OCI-LY7 (cell line): ENCODE data around the gene SUMF1. TPM values are rescaled to one million over a fixed set of nuclear protein-coding genes. Genes with fewer than 3 reads are reported as not detected.

Experiments used
- BruUV-seq: library from RNA; stranded (reverse); fragments of 400-500 nt; replicated peaks from 2 replicates; lab custom pipeline; 2021; lab: Mats Ljungman, UMichigan
- CTCF ChIA-PET: fragments of 300-600 bp; sonication (Branson Sonifier 250); formaldehyde crosslinking; loops from one replicate; lab custom pipeline; 2022; ENCODE audit warnings: antibody characterized with exemption; ENCODE audit not compliant: unreplicated experiment; lab: Charles Lee
- POLR2A ChIA-PET: fragments of 300-600 bp; sonication (Branson Sonifier 250); formaldehyde crosslinking; loops from one replicate; lab custom pipeline; 2022; ENCODE audit warnings: antibody characterized with exemption; lab: Charles Lee
- DNase-seq: peaks from one replicate; pipeline ENCODE4 v3.0.0-alpha.2; 2015; ENCODE audit warnings: low spot score
- H2AFZ ChIP-seq: fragments of 200-600 bp; sonication (generic), shearing (Covaris generic); 2 replicates; pipeline ENCODE4 v1.6.1; 2014; ENCODE audit warnings: mild to moderate bottlenecking, antibody characterized with exemption, low read length, moderate library complexity
- H3K27ac ChIP-seq: fragments of 200-600 bp; sonication (generic); 2 replicates; pipeline ENCODE4 v1.5.1; 2014; ENCODE audit warnings: mixed run types, low read depth, mild to moderate bottlenecking, moderate library complexity, low read length, inconsistent platforms; ENCODE audit not compliant: poor library complexity, severe bottlenecking
- H3K36me3 ChIP-seq: fragments of 200-600 bp; sonication (generic); 2 replicates; pipeline ENCODE4 v1.6.1; 2014; ENCODE audit warnings: mild to moderate bottlenecking, antibody characterized with exemption, low read length, moderate library complexity, mixed read lengths; ENCODE audit not compliant: insufficient read depth
- H3K4me1 ChIP-seq: fragments of 200-600 bp; sonication (generic); 2 replicates; pipeline ENCODE4 v1.5.1; 2014; ENCODE audit warnings: mild to moderate bottlenecking, low read length; ENCODE audit not compliant: insufficient read depth, poor library complexity, severe bottlenecking
- H3K4me2 ChIP-seq: fragments of 200-600 bp; sonication (generic); 2 replicates; pipeline ENCODE4 v1.6.1; 2014; ENCODE audit warnings: mild to moderate bottlenecking, low read length
- H3K4me3 ChIP-seq: fragments of 200-600 bp; sonication (generic); 2 replicates; pipeline ENCODE4 v1.5.1; 2014; ENCODE audit warnings: mild to moderate bottlenecking, low read depth, low read length; ENCODE audit not compliant: poor library complexity, severe bottlenecking
- H3K79me2 ChIP-seq: fragments of 200-600 bp; sonication (generic); 2 replicates; pipeline ENCODE4 v1.6.1; 2016; ENCODE audit warnings: low read depth, mild to moderate bottlenecking, low read length, moderate library complexity, mixed read lengths; ENCODE audit not compliant: insufficient read depth
- H3K9me2 ChIP-seq: fragments of 200-600 bp; sonication (generic); 2 replicates; pipeline ENCODE4 v1.6.1; 2016; ENCODE audit warnings: mild to moderate bottlenecking, low read length, mixed read lengths; ENCODE audit not compliant: insufficient read depth
- H3K9me3 ChIP-seq: fragments of 200-600 bp; sonication (generic); 2 replicates; pipeline ENCODE4 v1.6.1; 2014; ENCODE audit warnings: mild to moderate bottlenecking, mixed run types, low read length, mixed read lengths
- H4K20me1 ChIP-seq: fragments of 200-600 bp; sonication (generic); 2 replicates; pipeline ENCODE4 v1.6.1; 2014; ENCODE audit warnings: mild to moderate bottlenecking, antibody characterized with exemption, low read length, moderate library complexity, mixed read lengths; ENCODE audit not compliant: insufficient read depth
- CTCF ChIP-seq: fragments of 200-600 bp; sonication (generic); conservative IDR thresholded peaks from 2 replicates; pipeline ENCODE4 v1.5.1; 2014; ENCODE audit warnings: mild to moderate bottlenecking, antibody characterized with exemption, low read length, moderate library complexity, mixed read lengths
- EZH2phosphoT487 ChIP-seq: fragments of 200-600 bp; sonication (generic); IDR thresholded peaks from 2 replicates; pipeline ENCODE4 v1.6.1; 2018; ENCODE audit warnings: low read depth, borderline replicate concordance, mild to moderate bottlenecking, mixed run types, antibody characterized with exemption, low read length, moderate library complexity, mixed read lengths
- intact Hi-C: fragments of 100-400 bp; cut with micrococcal nuclease; formaldehyde crosslinking; loops from one replicate; pipeline ENCODE4 v1.10.0; 2022; ENCODE audit not compliant: unreplicated experiment
- total RNA-seq, 2 experiments: library from RNA; depleted of rRNA in 1 of 2; stranded (reverse); fragments of >200 nt in 1 of 2; shearing (Covaris generic) in 1 of 2; gene quantifications; 2 replicates each; pipeline ENCODE4 v1.2.3, GENCODE V29; 2014 to 2022

The SUMF1 gene
- total RNA-seq, 2 experiments from 2014 or later = 9.1 to 11.9 TPM

GRCh38 chr3:4395448-4395847 is 71.6 kb downstream of the SUMF1 start:
- POLR2A ChIA-PET = no interaction called here
- intact Hi-C loops = no loop called here

GRCh38 chr3:4394567-4394966 is 72.5 kb downstream of the SUMF1 start:
- no TSS peak for BruUV-seq
- intact Hi-C loops = no loop called here
- no peak overlapping the region for H3K4me2 ChIP-seq
- ChIA-PET POLR2A (no interaction called here), CTCF (no interaction called here)
- TF ChIP-seq CTCF = no peak
- no peaks in the 10 kb centered on the region for H3K79me2 ChIP-seq
- no peak overlapping the region for H2AFZ ChIP-seq
- no peak overlapping the region for H3K4me3 ChIP-seq
- no peaks in the 10 kb centered on the region for H4K20me1 ChIP-seq
- H3K9me2 ChIP-seq = no peaks in the 10 kb centered on the region
- no peak for DNase-seq
- no peaks in the 10 kb centered on the region for H3K36me3 ChIP-seq
- no peaks in the 10 kb centered on the region for H3K9me3 ChIP-seq
- no peaks in the 10 kb centered on the region for H3K4me1 ChIP-seq
- no peak overlapping the region for H3K27ac ChIP-seq

More at GRCh38 chr3:4395448-4395847, 71.6 kb downstream of the SUMF1 start:
- no TSS peak for BruUV-seq
- H3K4me3 ChIP-seq = no peak overlapping the region
- H3K79me2 ChIP-seq = no peaks in the 10 kb centered on the region
- H3K9me3 ChIP-seq = no peaks in the 10 kb centered on the region
- TF ChIP-seq CTCF = no peak
- TF ChIP-seq EZH2phosphoT487 = no peak
- no peak overlapping the region for H3K27ac ChIP-seq
- H4K20me1 ChIP-seq = no peaks in the 10 kb centered on the region
- H3K36me3 ChIP-seq = no peaks in the 10 kb centered on the region
- no peak overlapping the region for H2AFZ ChIP-seq
- DNase-seq = no peak
- no peaks in the 10 kb centered on the region for H3K9me2 ChIP-seq
- CTCF ChIA-PET = no interaction called here
- H3K4me1 ChIP-seq = no peaks in the 10 kb centered on the region
- no peak overlapping the region for H3K4me2 ChIP-seq

- Histone ChIP-seq H3K9me3 (no peaks in the 10 kb centered on the region), H3K4me2 (no peak overlapping the region), H3K27ac (no peak overlapping the region), H3K4me1 (no peaks in the 10 kb centered on the region), H3K36me3 (no peaks in the 10 kb centered on the region), H3K4me3 (no peak overlapping the region), H4K20me1 (no peaks in the 10 kb centered on the region), H3K9me2 (no peaks in the 10 kb centered on the region), H3K79me2 (no peaks in the 10 kb centered on the region), H2AFZ (no peak overlapping the region)
- TF ChIP-seq CTCF = no peak
- no peak for TF ChIP-seq EZH2phosphoT487
- no TSS peak for BruUV-seq
- ChIA-PET POLR2A (no interaction called here), CTCF (no interaction called here)
- DNase-seq = no peak
- intact Hi-C loops = no loop called here
These were observed 73.0 kb downstream of the SUMF1 start for GRCh38 chr3:4394048-4394447.
